Right lobe of liver (tissue), 4 donors: Measurements from ENCODE around the gene PDZK1IP1.

Source experiments
- CTCF ChIP-seq, 4 donors: fragments of 200-600 bp in 3 of 4; fragments of 450-650 bp in 1 of 4; IDR thresholded peaks; one replicate each; pipeline versions ENCODE4 v1.5.1 to v1.8.0; 2016 to 2022; ENCODE audit warnings: antibody characterized with exemption in 4 of 4, mild to moderate bottlenecking in 2 of 4
- POLR2A ChIP-seq: fragments of 450-650 bp; IDR thresholded peaks from one replicate; pipeline ENCODE4 v1.6.1; 2017; ENCODE audit warnings: antibody characterized with exemption, mild to moderate bottlenecking
- donor health status: DM: no; HTN: no; CAD: no.
- donor health status: DM: no; HTN: no; CAD: no.
- donor health status: DM: no; HTN: yes; CAD: no.

GRCh38 chr1:47232187-47232874 lies 42.5 kb upstream of the PDZK1IP1 start, which contains the start of gene TAL1:
- TF ChIP-seq POLR2A (no peak), CTCF (IDR thresholded peaks at IDR 0.05) (no peak)
